Ammon's horn (tissue), 1 donor: ENCODE data around the gene NOS3.
"Not testable (repeated sequence)": the region's sequence is repeated elsewhere in the genome, so short reads cannot be mapped to it uniquely, and the experiment has no call there.

ENCODE experiments used
- DNase-seq: peaks from one replicate; pipeline ENCODE4 v3.0.0-alpha.2; 2016; ENCODE audit warnings: low spot score

The NOS3 gene

DNA sequence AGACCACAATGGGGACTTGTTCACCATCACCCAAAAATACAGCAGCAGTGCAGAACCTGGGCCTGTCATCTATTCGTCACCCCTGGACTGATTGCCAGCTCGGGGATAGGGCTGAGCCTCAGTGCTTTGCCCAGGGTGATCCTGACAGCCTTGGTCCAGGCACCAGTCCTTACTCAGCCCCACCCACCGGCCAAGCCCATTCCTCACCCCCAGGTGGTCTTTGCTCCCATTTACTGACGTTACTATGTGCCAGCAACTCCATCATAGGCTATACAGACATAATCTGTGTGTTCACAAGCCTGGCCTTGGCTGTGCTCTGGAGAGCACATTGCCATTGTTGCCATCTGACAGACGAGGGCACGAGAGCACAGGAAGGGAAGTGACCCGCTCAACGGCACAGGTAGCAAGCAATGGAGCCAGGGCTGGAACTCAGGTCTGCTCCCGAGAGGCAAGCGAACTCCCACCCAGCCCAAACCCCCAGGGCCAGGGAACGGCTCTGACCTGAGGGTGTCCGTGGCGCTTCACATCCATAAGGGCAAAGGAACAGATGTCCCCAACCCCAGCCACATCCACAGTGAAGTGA is 26.6 kb downstream of the NOS3 start:
- DNase-seq: no peak

DNA sequence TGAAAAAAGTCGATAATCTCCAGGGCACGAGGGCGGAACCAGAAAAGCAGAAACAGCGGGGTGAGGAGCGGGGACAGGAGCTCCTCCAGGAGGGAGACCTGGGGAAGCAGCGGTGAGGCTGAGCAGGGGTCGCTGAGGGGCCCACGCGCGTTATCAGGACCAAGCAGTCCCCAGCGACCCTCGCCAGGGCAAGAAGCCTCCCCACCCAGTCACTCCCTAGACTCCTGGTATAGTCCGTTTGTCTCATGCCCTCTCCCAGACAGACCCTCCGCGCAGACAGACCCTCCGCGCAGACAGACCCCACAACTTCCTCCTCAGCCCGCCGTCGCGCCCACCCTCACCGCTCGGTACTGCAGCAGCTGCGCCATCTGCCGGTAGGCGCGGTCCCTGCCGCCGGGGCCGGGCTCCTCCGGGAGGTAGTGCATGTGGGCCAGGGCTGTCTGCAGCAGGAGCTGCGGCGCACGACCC is 27.2 kb downstream of the NOS3 start:
- peak; percentile 54 for DNase-seq

DNA sequence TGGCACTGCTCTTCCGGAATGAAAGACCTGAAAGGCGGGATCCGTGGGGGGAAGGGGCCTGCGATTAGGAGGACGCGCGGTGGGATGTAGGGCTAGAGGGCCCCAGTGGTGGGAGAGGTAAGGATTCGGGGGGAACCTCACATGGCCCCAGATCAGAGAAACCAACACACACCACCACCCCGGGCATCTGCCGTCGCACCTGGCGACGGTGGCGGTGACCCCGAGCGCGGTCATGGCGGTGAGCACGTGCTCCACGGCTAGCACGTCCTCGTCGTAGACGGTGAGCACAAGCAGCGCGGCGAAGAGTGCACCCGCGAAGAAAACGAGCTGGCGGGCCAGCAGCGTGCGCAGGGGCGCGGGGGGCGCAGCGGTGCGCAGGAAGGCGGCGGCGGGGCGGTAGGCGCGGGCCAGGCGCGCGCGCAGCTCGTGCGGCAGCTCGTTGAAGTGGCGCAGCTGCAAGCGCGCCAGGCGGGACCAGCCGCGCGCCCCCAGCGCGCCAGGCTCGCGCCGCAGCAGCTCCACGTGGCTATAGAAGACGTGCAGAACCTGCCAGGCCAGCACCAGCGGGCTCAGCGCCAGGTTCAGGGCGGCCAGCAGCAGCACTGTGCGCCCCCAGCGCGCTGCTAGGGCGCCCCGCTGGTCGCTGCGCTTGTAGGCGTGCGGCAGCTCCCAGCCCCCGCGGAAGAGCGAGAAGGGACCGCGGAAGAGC is 27.8 kb downstream of the NOS3 start:
- no peak for DNase-seq

DNA sequence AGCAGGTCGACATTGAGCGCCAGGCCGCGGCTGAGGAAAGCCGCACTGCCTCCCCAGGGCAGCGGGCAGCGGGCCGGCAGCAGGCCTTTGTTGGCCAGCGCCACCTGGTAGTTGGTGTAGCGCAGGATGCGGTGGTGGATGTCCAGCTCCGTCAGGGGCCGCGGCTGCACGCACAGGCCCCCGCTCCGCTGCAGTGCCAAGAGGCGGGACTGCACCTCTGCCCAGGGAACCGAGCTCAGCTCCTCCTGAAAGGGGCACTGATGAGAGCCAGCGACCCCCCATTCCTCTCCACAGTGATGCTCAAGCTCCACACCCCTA is 28.3 kb downstream of the NOS3 start:
- no peak for DNase-seq

DNA sequence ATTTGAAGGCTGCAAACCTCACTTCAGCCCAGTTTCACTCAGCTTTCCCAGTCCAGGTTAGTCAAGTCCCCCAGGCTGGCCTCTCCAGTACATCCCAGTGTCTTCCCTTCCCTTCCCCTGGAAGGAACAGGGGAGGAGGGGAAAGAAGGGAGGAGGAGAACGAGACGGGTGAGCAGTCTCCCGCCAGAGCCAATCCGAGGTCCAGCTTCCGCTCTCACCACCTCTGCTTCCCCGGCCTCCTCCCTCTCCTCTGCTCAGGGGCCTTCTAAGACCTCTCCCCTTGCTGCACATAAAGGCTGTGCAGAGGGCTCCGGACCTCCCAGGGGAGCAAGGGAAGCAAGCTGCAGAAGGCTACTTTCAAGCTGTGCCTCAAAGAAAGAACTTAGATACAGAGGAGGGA is 29.4 kb downstream of the NOS3 start:
- DNase-seq: no peak

DNA sequence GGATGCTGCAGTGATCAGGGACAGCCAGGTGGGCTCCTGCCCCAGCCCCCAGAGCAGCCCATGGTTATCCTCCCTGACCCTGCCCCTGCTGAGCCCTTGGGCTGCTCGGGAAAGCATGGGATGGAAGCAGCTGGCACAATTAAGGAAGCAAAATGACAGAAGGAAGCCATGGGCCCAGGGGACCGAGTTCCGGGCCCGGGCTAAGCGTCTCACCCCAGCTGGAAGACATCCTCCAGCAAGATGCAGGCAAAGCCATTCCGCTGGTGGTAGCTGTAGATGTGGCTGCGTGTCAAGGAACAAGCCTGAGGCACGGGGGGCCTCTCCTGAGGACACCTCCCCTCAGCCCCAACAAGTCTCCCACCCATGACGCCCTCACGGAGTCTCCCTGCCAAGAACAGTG is 32.4 kb downstream of the NOS3 start:
- no peak for DNase-seq

DNA sequence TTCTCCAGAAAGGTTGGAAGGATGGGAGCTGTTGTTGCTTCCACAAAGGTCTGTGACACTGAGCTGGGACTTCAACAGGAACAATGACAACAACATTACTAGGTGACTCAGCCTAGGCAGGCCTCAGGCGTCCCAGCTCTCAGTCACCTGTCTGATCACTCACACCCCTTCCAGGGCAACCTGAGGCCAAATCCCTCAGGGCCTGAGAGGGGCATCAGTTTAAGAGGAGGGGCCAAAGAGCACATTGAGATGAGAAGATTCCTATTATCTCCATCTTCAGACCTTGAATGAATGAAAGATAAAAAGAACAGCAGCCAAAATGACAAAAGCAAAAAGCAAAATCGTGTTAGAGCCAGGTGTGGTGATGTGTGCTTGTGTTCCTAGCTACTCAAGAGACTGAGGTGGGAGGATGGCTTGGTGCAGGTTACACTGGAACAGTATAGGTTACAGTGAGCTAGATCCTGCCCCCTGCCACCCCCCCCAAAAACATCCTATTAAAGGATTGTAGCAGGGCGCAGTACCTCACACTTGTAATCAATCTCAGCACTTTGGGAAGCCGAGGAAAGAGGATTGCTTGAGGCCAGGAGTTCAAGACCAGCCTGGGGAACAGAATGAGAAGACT is 33.7 kb downstream of the NOS3 start, which contains the start of gene ATG9B:
ATG9B (minus strand) TSS at position 60 of the 622 bp plus-strand sequence. CDS start 71 bp downstream, outside the sequence.
- DNase-seq: no peak

DNA sequence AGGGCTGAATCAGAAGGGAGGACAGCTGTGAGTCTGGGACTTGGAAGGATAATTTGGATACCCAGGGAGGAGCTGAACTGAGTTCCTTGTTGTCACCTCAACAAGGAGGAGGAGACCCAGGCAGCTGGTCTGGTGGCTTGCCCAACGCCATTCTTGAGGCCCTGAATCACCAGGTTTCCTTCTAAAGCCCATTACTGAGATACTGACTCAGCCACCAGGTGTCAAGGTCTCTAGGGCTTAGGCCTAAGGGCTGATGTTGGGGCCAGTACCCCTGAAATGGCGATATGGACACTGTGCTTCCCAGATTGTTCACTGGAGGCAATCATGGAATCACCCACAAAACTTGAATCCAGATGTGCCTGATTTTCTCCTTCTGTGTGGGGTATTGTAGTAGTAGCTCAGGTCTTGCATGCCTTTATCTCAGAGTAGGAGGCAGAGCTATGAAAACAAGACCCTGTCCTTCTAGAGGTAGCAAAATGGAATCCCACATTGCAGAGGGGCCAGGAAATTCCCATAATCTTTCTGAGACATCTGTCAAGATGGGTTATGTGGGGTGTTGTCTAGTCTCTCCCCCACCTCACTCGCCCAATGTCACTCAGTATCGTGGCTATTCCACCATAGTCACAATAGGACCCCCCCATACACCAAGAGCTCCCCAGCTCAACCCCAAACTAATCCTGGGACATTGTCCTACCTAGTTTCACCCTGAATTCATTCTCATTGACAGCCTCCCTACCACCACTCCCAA is 35.3 kb downstream of the NOS3 start:
- DNase-seq: no peak

DNA sequence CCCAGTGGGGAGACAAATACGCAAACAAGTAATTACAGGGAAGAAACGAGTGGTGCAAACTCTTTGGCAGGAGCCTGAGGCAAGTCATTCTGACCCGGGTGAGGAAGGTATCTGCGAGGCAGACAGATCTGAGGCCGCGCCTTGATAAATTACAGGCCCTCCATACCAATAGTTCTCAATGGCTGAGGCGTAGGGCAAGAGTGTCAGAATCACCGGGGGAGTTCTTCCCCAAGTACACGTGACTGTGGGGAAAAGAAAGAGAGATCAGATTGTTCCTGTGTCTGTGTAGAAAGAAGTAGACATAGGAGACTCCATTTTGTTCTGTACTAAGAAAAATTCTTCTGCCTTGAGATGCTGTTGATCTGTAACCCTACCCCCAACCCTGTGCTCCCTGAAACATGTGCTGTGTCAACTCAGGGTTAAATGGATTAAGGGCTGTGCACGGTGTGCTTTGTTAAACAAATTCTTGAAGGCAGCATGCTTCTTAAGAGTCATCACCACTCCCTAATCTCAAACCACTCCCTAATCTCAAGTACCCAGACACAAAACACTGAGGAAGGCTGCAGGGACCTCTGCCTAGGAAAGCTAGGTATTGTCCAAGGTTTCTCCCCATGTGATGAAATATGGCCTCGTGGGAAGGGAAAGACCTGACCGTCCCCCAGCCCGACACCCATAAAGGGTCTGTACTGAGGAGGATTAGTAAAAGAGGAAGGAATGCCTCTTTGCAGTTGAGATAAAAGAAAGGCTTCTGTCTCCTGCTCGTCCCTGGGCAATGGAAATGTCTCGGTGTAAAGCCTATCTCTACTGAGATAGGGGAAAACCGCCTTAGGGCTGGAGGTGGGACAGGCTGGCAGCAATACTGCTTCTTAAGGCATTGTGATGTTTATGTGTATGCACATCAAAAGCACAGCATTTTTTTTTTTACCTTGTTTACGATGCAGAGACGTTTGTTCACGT is 36.2 kb downstream of the NOS3 start:
- DNase-seq: not testable (repeated sequence)

DNA sequence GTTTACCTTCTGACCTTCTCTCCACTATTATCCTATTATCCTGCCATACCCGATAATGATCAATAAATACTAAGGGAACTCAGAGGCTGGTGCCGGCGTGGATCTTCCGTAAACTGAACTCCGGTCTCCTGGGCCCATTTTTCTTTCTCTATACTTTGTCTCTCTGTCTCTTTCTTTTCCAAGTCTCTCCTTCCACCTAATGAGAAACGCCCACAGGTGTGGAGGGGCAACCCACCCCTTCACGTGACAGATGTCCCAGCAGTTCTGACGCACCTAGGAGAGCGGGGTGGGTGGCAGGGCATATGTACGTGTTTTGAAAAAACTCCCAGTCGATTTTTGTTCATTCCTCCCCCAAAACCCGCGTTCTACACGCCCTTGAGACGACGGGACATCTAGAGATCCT is 36.9 kb downstream of the NOS3 start:
- not testable (repeated sequence) for DNase-seq

DNA sequence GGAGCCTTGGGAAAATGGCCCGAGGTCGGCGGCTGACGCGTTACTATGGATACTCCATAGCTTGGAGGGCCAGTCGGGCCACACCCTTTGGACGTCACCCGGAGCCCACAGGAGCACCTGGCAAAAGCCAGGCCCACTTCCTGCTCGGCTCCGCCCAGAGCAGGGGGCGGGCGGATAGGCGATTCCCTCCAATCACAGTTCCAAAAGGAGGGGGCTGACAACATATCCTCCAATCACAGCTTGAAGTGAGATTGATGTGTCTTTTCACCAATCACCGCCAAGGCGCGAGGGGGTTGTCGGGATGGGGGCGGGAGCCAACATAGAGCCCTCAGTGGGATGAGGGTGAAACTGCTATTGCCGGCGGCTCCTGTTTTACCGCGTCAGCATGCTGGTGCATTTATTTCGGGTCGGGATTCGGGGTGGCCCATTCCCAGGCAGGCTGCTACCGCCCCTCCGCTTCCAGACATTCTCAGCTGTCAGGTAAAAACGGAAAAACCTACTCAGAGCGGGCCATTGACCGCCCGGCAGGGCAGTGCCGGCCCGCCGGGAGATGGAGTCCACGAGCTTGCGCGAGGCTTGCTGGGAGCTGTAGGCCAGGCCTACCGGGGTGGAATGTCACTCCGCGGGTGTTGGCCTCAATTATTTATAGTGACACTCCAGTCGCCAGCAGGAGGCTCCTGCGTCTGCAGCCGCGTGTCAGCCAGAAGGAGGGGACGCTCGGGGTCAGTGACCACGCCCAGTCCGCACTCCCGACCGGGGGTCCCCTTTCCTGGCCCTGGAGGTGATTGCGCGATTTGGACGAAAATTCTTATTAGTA is 37.5 kb downstream of the NOS3 start, which contains the start of gene ABCB8:
ABCB8 (plus strand) TSS at position 320 of the 817 bp plus-strand sequence; CDS start at position 386, 66 bp downstream.
- DNase-seq: peak; percentile 98

DNA sequence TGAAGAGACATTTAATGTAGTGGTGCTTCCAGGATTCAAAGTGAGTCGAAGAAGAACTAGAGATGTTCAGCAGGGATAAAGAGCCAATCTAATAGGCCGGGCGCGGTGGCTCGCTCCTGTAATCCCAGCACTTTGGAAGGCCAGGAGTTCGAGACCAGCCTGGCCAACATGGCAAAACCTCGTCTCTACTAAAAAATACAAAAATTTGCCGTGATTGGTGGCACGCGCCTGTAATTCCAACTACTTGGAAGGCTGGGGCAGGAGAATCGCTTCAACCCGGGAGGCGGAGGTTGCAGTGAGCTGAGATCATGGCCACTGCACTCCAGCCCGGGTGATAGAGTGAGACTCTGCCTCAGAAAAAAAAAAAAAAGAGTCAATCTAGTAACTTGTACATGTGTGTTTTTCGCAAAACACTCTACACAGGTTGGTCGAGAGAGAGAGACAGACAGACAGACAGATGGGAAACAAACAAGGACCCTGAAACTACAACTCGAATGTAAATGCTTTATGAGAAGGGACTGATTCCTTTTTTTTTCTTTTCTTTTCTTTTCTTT is 38.2 kb downstream of the NOS3 start:
- DNase-seq: no peak

DNA sequence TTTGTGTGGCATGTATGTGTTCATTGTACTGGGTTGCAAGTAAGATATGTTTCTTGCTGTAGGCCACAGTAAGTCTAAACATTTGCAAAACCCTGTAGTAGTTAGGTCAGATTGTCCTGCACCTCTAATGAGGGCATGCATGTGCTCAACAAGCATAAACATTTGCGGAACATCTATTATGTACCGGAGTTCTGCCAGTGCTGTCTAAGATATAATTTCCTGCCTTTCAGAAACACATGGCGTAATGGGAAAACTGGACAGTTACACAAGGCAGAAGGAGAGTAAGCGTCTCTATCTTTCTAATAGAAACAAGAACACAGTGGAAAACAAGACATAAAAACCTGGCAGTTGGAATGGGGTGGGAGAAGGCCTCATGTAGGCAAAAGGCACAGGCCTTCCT is 40.2 kb downstream of the NOS3 start:
- DNase-seq: no peak

DNA sequence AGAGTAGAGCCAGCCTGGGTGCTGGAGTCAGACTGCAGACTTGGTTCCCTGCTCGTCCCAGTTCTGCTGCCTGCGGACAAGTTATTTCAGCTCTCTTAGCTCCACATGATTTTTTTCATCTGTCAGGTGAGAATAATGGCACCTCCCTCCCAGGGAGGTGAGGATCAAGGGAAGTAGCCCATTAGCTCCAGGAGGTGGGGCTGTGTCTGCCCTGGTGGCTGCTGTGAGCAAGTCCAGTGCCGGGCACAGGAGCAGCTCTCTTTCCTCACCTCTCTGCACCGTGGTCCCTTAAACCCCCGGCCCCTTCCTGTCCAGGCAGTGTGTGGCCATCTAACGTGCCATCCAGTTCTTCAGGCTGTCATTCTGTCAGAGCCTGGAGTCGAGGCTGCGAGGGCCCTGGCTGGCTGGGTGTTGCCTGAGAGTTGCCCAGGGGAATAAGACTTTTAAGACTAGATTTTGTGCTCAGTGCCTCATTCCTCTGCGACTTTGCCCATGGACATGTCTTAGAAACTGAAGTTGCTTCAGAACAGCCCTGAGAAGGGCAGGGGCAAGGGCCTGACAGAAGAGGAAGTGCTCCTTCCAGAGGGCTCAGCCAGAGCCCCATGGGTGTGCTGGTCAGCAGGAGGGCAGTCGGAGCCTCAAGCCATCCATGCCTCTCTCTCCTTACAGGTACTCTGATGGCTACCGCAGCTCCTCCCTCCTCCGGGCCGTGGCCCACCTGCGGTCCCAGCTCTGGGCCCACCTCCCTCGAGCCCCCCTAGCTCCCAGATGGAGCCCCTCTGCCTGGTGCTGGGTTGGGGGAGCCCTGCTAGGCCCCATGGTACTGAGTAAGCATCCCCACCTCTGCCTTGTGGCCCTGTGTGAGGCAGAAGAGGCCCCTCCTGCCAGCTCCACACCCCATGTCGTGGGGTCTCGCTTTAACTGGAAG is 42.4 kb downstream of the NOS3 start:
- DNase-seq: no peak

DNA sequence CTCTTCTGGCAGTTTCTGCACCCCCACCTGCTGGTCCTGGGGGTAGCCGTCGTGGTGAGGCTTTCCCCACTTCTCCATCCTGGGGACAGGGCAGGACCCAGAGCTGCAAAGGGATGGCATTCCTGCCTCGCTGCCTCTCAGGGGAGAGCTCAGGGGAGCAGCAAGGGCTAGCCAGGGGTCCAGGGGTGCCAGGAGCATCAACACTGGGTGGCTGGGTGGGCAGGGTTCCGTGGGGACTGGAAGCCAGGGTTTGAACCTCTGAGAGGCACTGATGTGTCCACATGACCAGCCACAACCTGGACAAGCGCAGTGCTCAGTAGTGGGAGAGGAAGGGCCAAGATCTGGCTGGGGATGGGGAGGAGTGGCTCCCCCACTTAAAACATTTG is 43.0 kb downstream of the NOS3 start:
- no peak for DNase-seq

DNA sequence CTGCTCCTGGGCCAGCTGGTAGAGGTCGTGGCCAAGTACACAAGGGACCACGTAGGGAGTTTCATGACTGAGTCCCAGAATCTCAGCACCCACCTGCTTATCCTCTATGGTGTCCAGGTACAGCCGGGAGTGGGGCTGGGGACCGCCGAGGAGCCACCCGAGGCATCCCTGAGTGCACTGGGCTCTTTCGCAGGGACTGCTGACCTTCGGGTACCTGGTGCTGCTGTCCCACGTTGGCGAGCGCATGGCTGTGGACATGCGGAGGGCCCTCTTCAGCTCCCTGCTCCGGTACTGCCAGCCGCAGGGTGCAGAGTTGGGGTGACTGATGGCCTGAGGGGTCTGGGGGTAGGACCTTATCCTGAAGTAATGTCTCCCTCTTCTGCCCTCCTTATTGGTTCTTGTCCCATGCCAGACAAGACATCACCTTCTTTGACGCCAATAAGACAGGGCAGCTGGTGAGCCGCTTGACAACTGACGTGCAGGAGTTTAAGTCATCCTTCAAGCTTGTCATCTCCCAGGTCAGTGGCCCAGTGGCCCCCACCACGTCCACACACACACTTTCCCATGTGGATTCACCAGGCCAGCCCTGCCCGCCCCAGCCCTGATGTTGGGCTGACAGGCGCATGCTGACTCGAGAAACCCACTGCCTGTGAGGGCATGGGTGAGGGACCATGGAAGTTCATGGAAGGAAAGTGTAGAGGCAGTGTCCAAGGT is 43.7 kb downstream of the NOS3 start:
- DNase-seq: no peak

DNA sequence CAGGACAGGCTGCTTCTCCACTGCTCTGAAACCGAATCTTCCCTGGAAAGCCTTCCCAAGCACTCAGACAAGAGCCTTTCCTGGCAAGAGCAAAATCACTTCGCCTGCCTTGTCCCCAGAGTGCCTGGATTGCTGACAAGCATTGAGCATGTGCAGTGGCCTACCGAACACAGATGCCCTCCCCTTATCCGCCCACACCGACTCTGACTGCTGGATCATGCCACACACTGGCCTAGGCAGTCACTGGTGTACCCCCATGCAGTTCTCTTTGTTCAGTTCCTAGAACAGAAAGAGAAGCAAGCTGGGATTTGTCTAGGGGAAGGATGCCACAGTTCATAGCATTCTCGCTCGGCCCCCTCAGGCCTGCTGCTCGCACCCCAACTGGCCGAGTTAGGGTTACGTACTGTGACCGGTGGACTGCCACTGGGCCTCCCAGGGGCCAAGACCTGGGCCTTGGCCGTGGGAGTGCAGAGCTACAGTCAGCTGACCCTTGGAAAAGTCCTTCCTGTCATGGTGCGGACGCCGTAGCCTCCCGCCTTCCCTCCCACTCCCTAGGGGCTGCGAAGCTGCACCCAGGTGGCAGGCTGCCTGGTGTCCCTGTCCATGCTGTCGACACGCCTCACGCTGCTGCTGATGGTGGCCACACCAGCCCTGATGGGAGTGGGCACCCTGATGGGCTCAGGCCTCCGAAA is 44.4 kb downstream of the NOS3 start:
- peak; percentile 81 for DNase-seq

DNA sequence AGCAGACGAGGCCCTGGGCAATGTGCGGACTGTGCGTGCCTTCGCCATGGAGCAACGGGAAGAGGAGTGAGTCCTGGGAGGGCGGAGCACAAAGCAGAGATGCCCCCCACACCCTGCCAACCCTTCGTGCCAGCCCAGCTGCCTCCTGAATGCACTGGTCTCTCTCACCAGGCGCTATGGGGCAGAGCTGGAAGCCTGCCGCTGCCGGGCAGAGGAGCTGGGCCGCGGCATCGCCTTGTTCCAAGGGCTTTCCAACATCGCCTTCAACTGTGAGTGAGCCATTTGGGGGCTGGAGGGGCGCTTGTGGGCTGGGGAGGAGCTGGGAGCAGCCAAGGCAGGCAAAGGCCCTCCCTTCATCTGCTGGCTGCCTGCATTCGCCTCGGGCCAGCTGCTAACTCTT is 45.1 kb downstream of the NOS3 start:
- DNase-seq: no peak
